Measurements from ENCODE around the gene KCNF1. TPM values are rescaled to one million over a fixed set of nuclear protein-coding genes. Genes with fewer than 3 reads are reported as not detected.

Gene KCNF1
- total and polyA plus RNA-seq, 9 donors = 2.0 to 6.6 (median 5.5) TPM

- Histone ChIP-seq H3K4me1 (ENCODE audit: control insufficient read depth, insufficient read depth, low read length) (peaks cover 4% of the 10 kb centered on the region), H3K27ac (ENCODE audit: low read length) (no peak overlapping the region), H3K9me3 (replicated peaks; ENCODE audit: control insufficient read depth, low read depth, low read length) (no peaks in the 10 kb centered on the region), H3K4me3 (ENCODE audit: low read length) (no peak overlapping the region), H3K27me3 (ENCODE audit: control insufficient read depth, insufficient read depth, low read length) (peaks cover 3% of the 10 kb centered on the region), H3K36me3 (ENCODE audit: control insufficient read depth, insufficient read depth, low read length) (no peaks in the 10 kb centered on the region)
- 83% methylated on average over 10 of the region's 14 CpGs for WGBS (ENCODE audit: insufficient coverage)
- no peak for DNase-seq
These were observed 50.3 kb downstream of the KCNF1 start for GRCh38 chr2:10962004-10962403.

- H3K36me3 ChIP-seq (ENCODE audit: control insufficient read depth, insufficient read depth, low read length) = no peaks in the 10 kb centered on the region
- peaks cover 3% of the 10 kb centered on the region for H3K27me3 ChIP-seq (ENCODE audit: control insufficient read depth, insufficient read depth, low read length)
- peak; percentile 41 for DNase-seq
- peaks cover 4% of the 10 kb centered on the region for H3K4me1 ChIP-seq (ENCODE audit: control insufficient read depth, insufficient read depth, low read length)
- 40% methylated on average over 1 of the region's 8 CpGs for WGBS (ENCODE audit: insufficient coverage)
- H3K4me3 ChIP-seq (ENCODE audit: low read length) = no peak overlapping the region
- no peak overlapping the region for H3K27ac ChIP-seq (ENCODE audit: low read length)
- H3K9me3 ChIP-seq (replicated peaks; ENCODE audit: control insufficient read depth, low read depth, low read length) = no peaks in the 10 kb centered on the region
These were observed 51.4 kb downstream of the KCNF1 start for GRCh38 chr2:10963155-10963554.

Other genes starting within 250 kb of the KCNF1 start
- gene NOL10, start 222.0 kb upstream of the KCNF1 start, total RNA-seq = 21.9 TPM
- gene NOL10, start 222.0 kb upstream of the KCNF1 start, polyA plus RNA-seq (ENCODE audit: insufficient read depth in 1 of 8, insufficient read length in 8 of 8, low replicate concordance in 1 of 8) = 10 to 100 TPM; 15.0 to 20.0 (median 17.3) TPM
- 1.1 TPM for gene ATP6V1C2, start 190.3 kb upstream of the KCNF1 start, total RNA-seq
- 1 to 10 TPM; 1.2 to 5.8 (median 2.2) TPM for gene ATP6V1C2, start 190.3 kb upstream of the KCNF1 start, polyA plus RNA-seq (ENCODE audit: insufficient read depth in 1 of 8, insufficient read length in 8 of 8, low replicate concordance in 1 of 8)
- gene PDIA6, start 99.1 kb upstream of the KCNF1 start, total RNA-seq = 150 TPM
- gene PDIA6, start 99.1 kb upstream of the KCNF1 start, polyA plus RNA-seq (ENCODE audit: insufficient read depth in 1 of 8, insufficient read length in 8 of 8, low replicate concordance in 1 of 8) = 100 to 1,000 TPM; 135 to 208 (median 156) TPM
- 10.7 TPM for gene SLC66A3, start 243.5 kb downstream of the KCNF1 start, total RNA-seq
- 10 to 100 TPM; 10.5 to 17.0 (median 12.9) TPM for gene SLC66A3, start 243.5 kb downstream of the KCNF1 start, polyA plus RNA-seq (ENCODE audit: insufficient read depth in 1 of 8, insufficient read length in 8 of 8, low replicate concordance in 1 of 8)

All from muscle of leg (tissue), 11 donors.